Neuronal stem cell (in vitro differentiated cells): ENCODE data around the gene AQP2.

Experiments
- DNase-seq: peaks from one replicate; pipeline ENCODE4 v3.0.0-alpha.2; 2013; ENCODE audit warnings: low spot score
- H2AFZ ChIP-seq: one replicate; pipeline ENCODE4 v1.6.1; 2013; ENCODE audit warnings: mild to moderate bottlenecking, low read length, inconsistent platforms
- H2AK5ac ChIP-seq: 2 replicates; pipeline ENCODE4 v1.6.1; 2013; ENCODE audit warnings: low read depth, mild to moderate bottlenecking, inconsistent platforms, low read length, moderate library complexity, mixed read lengths
- H2BK120ac ChIP-seq: 2 replicates; pipeline ENCODE4 v1.6.1; 2013; ENCODE audit warnings: low read depth, mild to moderate bottlenecking, inconsistent platforms, low read length, moderate library complexity, mixed read lengths
- H2BK12ac ChIP-seq: one replicate; pipeline ENCODE4 v1.6.1; 2013; ENCODE audit warnings: low read length, inconsistent platforms
- H2BK15ac ChIP-seq: 2 replicates; pipeline ENCODE4 v1.6.1; 2013; ENCODE audit warnings: mild to moderate bottlenecking, low read length, inconsistent platforms, mixed read lengths
- H2BK5ac ChIP-seq: one replicate; pipeline ENCODE4 v1.6.1; 2013; ENCODE audit warnings: inconsistent platforms, mild to moderate bottlenecking, low read length, moderate library complexity
- H3K14ac ChIP-seq: one replicate; pipeline ENCODE4 v1.6.1; 2013; ENCODE audit warnings: low read length, inconsistent platforms
- H3K18ac ChIP-seq: 2 replicates; pipeline ENCODE4 v1.6.1; 2013; ENCODE audit warnings: low read length, inconsistent platforms
- H3K23ac ChIP-seq: 2 replicates; pipeline ENCODE4 v1.6.1; 2013; ENCODE audit warnings: low read depth, mild to moderate bottlenecking, mixed read lengths, low read length, inconsistent platforms; ENCODE audit not compliant: poor library complexity
- H3K27ac ChIP-seq: replicated peaks from 3 replicates; pipeline ENCODE4 v1.5.1; 2013; ENCODE audit warnings: low read length, inconsistent platforms
- H3K27me3 ChIP-seq, 3 experiments: 2 replicates each; pipeline ENCODE4 v1.6.1; 2013; ENCODE audit warnings: low read length in 3 of 3, mild to moderate bottlenecking in 2 of 3, inconsistent platforms in 1 of 3, low read depth in 1 of 3, mixed read lengths in 1 of 3, moderate library complexity in 1 of 3; ENCODE audit not compliant: control insufficient read depth in 3 of 3, insufficient read depth in 3 of 3
- H3K36me3 ChIP-seq, 2 donors: replicated peaks in 1 of 2; 2 replicates each; pipeline ENCODE4 v1.6.1; 2013; ENCODE audit warnings: low read length in 2 of 2; ENCODE audit not compliant: control insufficient read depth in 2 of 2, insufficient read depth in 2 of 2
- H3K4ac ChIP-seq: 2 replicates; pipeline ENCODE4 v1.6.1; 2013; ENCODE audit warnings: inconsistent platforms, mild to moderate bottlenecking, low read length, moderate library complexity
- H3K4me1 ChIP-seq, 2 donors: 1 replicate in 1 of 2; 2 replicates in 1 of 2; pipeline ENCODE4 v1.6.1; 2013; ENCODE audit warnings: low read length in 2 of 2, low read depth in 1 of 2; ENCODE audit not compliant: control insufficient read depth in 2 of 2, insufficient read depth in 1 of 2
- H3K4me2 ChIP-seq: one replicate; pipeline ENCODE4 v1.6.1; 2013; ENCODE audit warnings: mild to moderate bottlenecking, low read length, inconsistent platforms; ENCODE audit not compliant: insufficient read depth, poor library complexity, severe bottlenecking
- H3K4me3 ChIP-seq, 2 donors: 2 replicates each; pipeline ENCODE4 v1.5.1; 2013; ENCODE audit warnings: low read length in 2 of 2, mild to moderate bottlenecking in 2 of 2, inconsistent platforms in 1 of 2, moderate library complexity in 1 of 2
- H3K79me1 ChIP-seq: one replicate; pipeline ENCODE4 v1.6.1; 2013; ENCODE audit warnings: low read depth, mild to moderate bottlenecking, inconsistent platforms, low read length, moderate library complexity
- H3K9ac ChIP-seq: one replicate; pipeline ENCODE4 v1.6.1; 2013; ENCODE audit warnings: mild to moderate bottlenecking, low read depth, low read length, inconsistent platforms; ENCODE audit not compliant: poor library complexity
- H3K9me3 ChIP-seq, 2 donors: replicated peaks in 1 of 2; 2 replicates each; pipeline versions ENCODE3 to v1.6.1; 2013; ENCODE audit warnings: low read length in 2 of 2, mild to moderate bottlenecking in 2 of 2, inconsistent platforms in 1 of 2, low read depth in 1 of 2, mixed read lengths in 1 of 2, moderate library complexity in 1 of 2; ENCODE audit not compliant: control insufficient read depth in 2 of 2, insufficient read depth in 1 of 2
- H4K8ac ChIP-seq: one replicate; pipeline ENCODE4 v1.6.1; 2013; ENCODE audit warnings: low read depth, mild to moderate bottlenecking, inconsistent platforms, low read length, moderate library complexity
- H4K91ac ChIP-seq: one replicate; pipeline ENCODE4 v1.6.1; 2013; ENCODE audit warnings: low read length, low read depth, mild to moderate bottlenecking, inconsistent platforms; ENCODE audit not compliant: poor library complexity
- WGBS, 2 donors: extraction: QIAGEN DNeasy Blood & Tissue Kit; methylation state at CpG; one replicate each; pipeline ENCODE4 v1.1.7; 2013; ENCODE audit warnings: missing lambda C conversion rate in 2 of 2, mixed read lengths in 1 of 2; ENCODE audit not compliant: insufficient read length in 2 of 2, insufficient replicate concordance in 1 of 2; ENCODE audit errors: extremely low coverage in 2 of 2; 5-methylcytosine and 5-hydroxymethylcytosine counted together

The AQP2 gene

DNA sequence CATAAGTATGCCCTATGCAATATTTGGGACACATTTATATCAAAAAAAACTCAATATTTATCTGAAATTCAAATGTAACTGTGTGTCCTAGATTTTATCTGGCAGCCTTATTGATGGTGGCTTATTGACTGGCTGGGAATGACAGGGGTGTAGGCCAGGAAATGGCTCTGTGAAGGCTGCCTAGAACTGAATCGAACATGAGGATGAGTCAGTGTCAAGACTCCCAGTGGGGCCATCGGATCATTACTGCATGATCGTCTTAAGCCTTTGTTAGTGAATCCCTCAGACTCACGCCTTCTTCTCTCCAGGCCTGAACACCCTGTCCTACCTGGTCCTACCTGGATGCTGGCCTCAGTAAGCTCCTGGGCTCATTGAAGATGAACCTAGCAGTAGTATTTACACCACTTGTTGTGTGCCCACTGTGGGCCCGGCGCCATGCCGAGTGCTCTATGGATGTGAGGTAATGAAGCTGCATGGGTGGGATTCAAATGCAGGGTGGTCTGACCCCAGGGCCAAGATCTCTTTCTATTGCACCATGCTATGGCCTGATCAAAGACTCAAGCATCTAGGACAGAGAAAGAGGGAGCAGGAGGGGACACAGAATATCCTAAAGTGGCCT, 25.8 kb upstream of the AQP2 start:
- H3K14ac ChIP-seq: no peak overlapping the region
- no CpG with 5 or more reads among the region's 7 CpGs for WGBS, 2 donors
- H3K4me3 ChIP-seq: no peak overlapping the region

GRCh38 chr12:49925433-49926204, 24.9 kb upstream of the AQP2 start:
- DNase-seq: no peak
- WGBS, 2 donors: no CpG with 5 or more reads among the region's 11 CpGs
- H2BK15ac ChIP-seq: no peak overlapping the region
- H3K27me3 ChIP-seq: peaks cover 0 to 35% (median 0%) of the 10 kb centered on the region in 3 experiments
- H3K27ac ChIP-seq: no peak overlapping the region
- H4K91ac ChIP-seq: no peak overlapping the region
- H3K4ac ChIP-seq: no peak overlapping the region
- peak overlapping the region; percentile 23 for H3K18ac ChIP-seq
- peak overlapping the region in 1 of 2 donors; percentile 62 for H3K4me3 ChIP-seq
- no peak overlapping the region for H2AFZ ChIP-seq
- H4K8ac ChIP-seq: no peak overlapping the region
- peaks cover 2% of the 10 kb centered on the region for H3K79me1 ChIP-seq
- H2BK12ac ChIP-seq: no peak overlapping the region
- H3K36me3 ChIP-seq: no peaks in the 10 kb centered on the region
- peaks cover 0 to 2% of the 10 kb centered on the region in 2 donors for H3K4me1 ChIP-seq
- H3K4me2 ChIP-seq: no peak overlapping the region
- peaks cover 0 to 2% of the 10 kb centered on the region in 2 donors for H3K9me3 ChIP-seq
- H3K14ac ChIP-seq: peak overlapping the region; percentile 97
- no peak overlapping the region for H2BK120ac ChIP-seq
- H2AK5ac ChIP-seq: no peak overlapping the region
- H3K23ac ChIP-seq: peak overlapping the region; percentile 98
- H3K9ac ChIP-seq: peak overlapping the region; percentile 76
- H2BK5ac ChIP-seq: no peak overlapping the region

More for the DNA sequence above, 25.8 kb upstream of the AQP2 start:
- Histone ChIP-seq H2AK5ac (no peak overlapping the region), H2BK5ac (no peak overlapping the region), H3K27ac (no peak overlapping the region), H2BK15ac (no peak overlapping the region), H3K4me2 (no peak overlapping the region), H2BK120ac (no peak overlapping the region), H4K91ac (no peak overlapping the region), H3K79me1 (peaks cover 2% of the 10 kb centered on the region), H2BK12ac (no peak overlapping the region), H3K36me3 (no peaks in the 10 kb centered on the region), H3K4me1 (peaks cover 0 to 2% of the 10 kb centered on the region in 2 donors), H3K9me3 (peaks cover 0 to 2% of the 10 kb centered on the region in 2 donors), H3K4ac (no peak overlapping the region), H4K8ac (no peak overlapping the region), H3K9ac (no peak overlapping the region), H3K23ac (no peak overlapping the region), H3K27me3 (peaks cover 0 to 34% (median 0%) of the 10 kb centered on the region in 3 experiments), H2AFZ (no peak overlapping the region), H3K18ac (no peak overlapping the region)
- no peak for DNase-seq

- H3K4me3 ChIP-seq: no peak overlapping the region
- H2BK12ac ChIP-seq: no peak overlapping the region
- H3K9ac ChIP-seq: no peak overlapping the region
- no peak overlapping the region for H3K14ac ChIP-seq
- no peak overlapping the region for H3K18ac ChIP-seq
- no peak overlapping the region for H3K4ac ChIP-seq
- H3K4me1 ChIP-seq: peaks cover 0 to 2% of the 10 kb centered on the region in 2 donors
- H2BK5ac ChIP-seq: no peak overlapping the region
- no peak overlapping the region for H4K91ac ChIP-seq
- H2AK5ac ChIP-seq: no peak overlapping the region
- H3K36me3 ChIP-seq: no peaks in the 10 kb centered on the region
- peak overlapping the region; percentile 76 for H2BK120ac ChIP-seq
- H3K23ac ChIP-seq: no peak overlapping the region
- H3K9me3 ChIP-seq: peaks cover 0 to 2% of the 10 kb centered on the region in 2 donors
- peaks cover 0 to 22% (median 0%) of the 10 kb centered on the region in 3 experiments for H3K27me3 ChIP-seq
- no peak overlapping the region for H3K27ac ChIP-seq
- H3K79me1 ChIP-seq: peaks cover 2% of the 10 kb centered on the region
- H3K4me2 ChIP-seq: no peak overlapping the region
- no peak overlapping the region for H2BK15ac ChIP-seq
- DNase-seq: no peak
- H4K8ac ChIP-seq: no peak overlapping the region
- WGBS, 2 donors: no CpG with 5 or more reads among the region's 6 CpGs
- H2AFZ ChIP-seq: no peak overlapping the region
Observed at GRCh38 chr12:49928471-49928870, 22.1 kb upstream of the AQP2 start.

DNA sequence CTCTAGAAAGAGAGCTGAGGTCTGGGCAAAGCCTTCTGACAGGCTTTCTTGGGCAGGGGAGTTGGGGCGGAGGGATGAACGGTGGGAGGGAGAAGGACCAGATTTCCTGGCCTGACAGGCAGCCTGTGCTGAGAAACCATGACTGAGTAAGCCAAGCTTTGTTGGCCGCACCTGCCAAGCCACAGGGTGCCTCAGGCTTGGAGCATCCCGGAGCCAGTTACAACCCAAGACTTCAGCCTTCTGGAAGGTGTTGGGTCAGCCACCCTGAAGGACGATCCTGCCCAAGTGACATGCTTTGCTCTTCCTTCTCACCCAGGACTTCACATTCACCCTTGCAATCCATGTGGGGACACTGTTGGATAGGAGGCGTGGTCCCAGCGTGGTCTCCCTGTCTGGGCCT, 21.0 kb upstream of the AQP2 start:
- no peak overlapping the region for H4K91ac ChIP-seq
- H3K14ac ChIP-seq: no peak overlapping the region
- no peak overlapping the region for H3K4me2 ChIP-seq
- H3K4ac ChIP-seq: no peak overlapping the region
- H4K8ac ChIP-seq: no peak overlapping the region
- no peak for DNase-seq
- peaks cover 0 to 2% of the 10 kb centered on the region in 2 donors for H3K9me3 ChIP-seq
- H2AK5ac ChIP-seq: no peak overlapping the region
- no peak overlapping the region for H2BK15ac ChIP-seq
- H3K4me3 ChIP-seq: peak overlapping the region in 1 of 2 donors; percentile 23
- no peak overlapping the region for H2BK5ac ChIP-seq
- no peak overlapping the region for H3K23ac ChIP-seq
- no peak overlapping the region for H2AFZ ChIP-seq
- H3K9ac ChIP-seq: no peak overlapping the region
- H3K18ac ChIP-seq: no peak overlapping the region
- H2BK120ac ChIP-seq: no peak overlapping the region
- no peaks in the 10 kb centered on the region for H3K36me3 ChIP-seq
- peaks cover 0 to 22% (median 0%) of the 10 kb centered on the region in 3 experiments for H3K27me3 ChIP-seq
- no peak overlapping the region for H2BK12ac ChIP-seq
- no CpG with 5 or more reads among the region's 7 CpGs for WGBS, 2 donors
- peaks cover 0 to 2% of the 10 kb centered on the region in 2 donors for H3K4me1 ChIP-seq
- peaks cover 2% of the 10 kb centered on the region for H3K79me1 ChIP-seq
- no peak overlapping the region for H3K27ac ChIP-seq
